MG63 (cell line): ENCODE data around the gene MADCAM1. TPM values are rescaled to one million over a fixed set of nuclear protein-coding genes. Genes with fewer than 3 reads are reported as not detected.
"Not testable (repeated sequence)": the region's sequence is repeated elsewhere in the genome, so short reads cannot be mapped to it uniquely, and the experiment has no call there.

Experiments used
- DNase-seq: peaks from one replicate; pipeline ENCODE4 v3.0.0-alpha.2; 2020
- H3K27me3 ChIP-seq: fragments of 250-450 bp; sonication (Bioruptor Pico); 2 replicates; pipeline ENCODE4 v1.5.1; 2020; ENCODE audit warnings: mild to moderate bottlenecking, moderate library complexity
- H3K36me3 ChIP-seq: fragments of 250-450 bp; sonication (Bioruptor Pico); 2 replicates; pipeline ENCODE4 v1.5.1; 2020; ENCODE audit warnings: mild to moderate bottlenecking, moderate library complexity
- H3K4me3 ChIP-seq: fragments of 250-450 bp; sonication (Bioruptor Pico); 2 replicates; pipeline ENCODE4 v1.5.1; 2020; ENCODE audit warnings: mild to moderate bottlenecking, moderate library complexity
- H3K9me3 ChIP-seq: fragments of 250-450 bp; sonication (Bioruptor Pico); 2 replicates; pipeline ENCODE4 v1.5.1; 2020; ENCODE audit warnings: mild to moderate bottlenecking, moderate library complexity
- total RNA-seq: library from RNA; depleted of rRNA; stranded (reverse); fragments of >200 nt; shearing (Covaris generic); gene quantifications from 2 replicates; pipeline ENCODE4 v1.2.3, GENCODE V29; 2014; ENCODE audit warnings: low replicate concordance

The MADCAM1 gene
- total RNA-seq, 1 experiment from 2014 or later, result not detected

GRCh38 chr19:481100-481499, 15.2 kb upstream of the MADCAM1 start:
- not testable (repeated sequence) for H3K9me3 ChIP-seq, H3K4me3 ChIP-seq, H3K36me3 ChIP-seq, H3K27me3 ChIP-seq, DNase-seq

DNA sequence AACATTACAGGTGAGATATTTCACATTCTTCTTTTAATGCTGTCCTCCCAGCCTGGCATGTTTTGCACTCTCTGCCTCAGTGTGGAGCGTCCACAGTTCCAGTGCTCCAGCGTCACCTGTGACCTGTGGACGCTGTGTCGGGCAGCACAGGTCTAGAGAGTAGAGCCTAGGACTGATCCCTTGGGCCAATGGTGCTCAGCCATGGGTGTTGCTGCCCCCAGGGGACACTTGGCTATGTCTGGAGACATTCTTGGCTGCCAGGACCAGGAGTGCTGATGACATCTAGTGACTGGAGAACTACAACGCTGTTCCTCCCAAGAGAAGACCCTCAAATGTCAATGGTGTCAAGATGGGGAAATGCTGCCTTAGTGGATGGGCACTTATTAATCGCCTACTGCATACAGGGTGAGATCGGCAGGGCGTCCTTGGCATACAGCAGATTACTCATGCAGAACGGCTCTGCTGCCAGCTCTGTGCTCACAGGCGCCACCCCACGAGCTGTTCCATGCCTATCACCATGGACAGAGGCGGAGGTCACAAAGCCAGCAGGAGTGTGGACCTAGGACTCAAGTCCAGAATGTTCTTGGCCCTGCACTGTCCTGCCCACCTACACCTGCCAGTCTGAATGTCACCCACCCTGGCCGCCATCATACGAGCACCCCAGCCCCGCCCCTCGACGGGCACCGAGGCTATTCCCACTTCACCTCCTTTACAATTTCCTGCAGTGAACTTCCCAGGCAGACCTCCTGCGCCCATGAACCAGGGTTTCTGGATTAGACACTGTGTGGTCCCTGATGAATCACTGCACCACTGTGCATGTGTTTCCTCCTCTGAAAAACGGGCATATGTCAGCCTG, 13.9 kb upstream of the MADCAM1 start:
- no peaks in the 10 kb centered on the region for H3K27me3 ChIP-seq
- DNase-seq, result peak; percentile 33
- no peaks in the 10 kb centered on the region for H3K9me3 ChIP-seq
- H3K36me3 ChIP-seq, result no peaks in the 10 kb centered on the region
- H3K4me3 ChIP-seq, result no peak overlapping the region

GRCh38 chr19:483332-484072, 12.8 kb upstream of the MADCAM1 start:
- Histone ChIP-seq H3K9me3 (no peaks in the 10 kb centered on the region), H3K4me3 (no peak overlapping the region), H3K27me3 (no peaks in the 10 kb centered on the region), H3K36me3 (no peaks in the 10 kb centered on the region)
- DNase-seq, result no peak

GRCh38 chr19:484494-484893, 11.8 kb upstream of the MADCAM1 start:
- no peaks in the 10 kb centered on the region for H3K36me3 ChIP-seq
- no peaks in the 10 kb centered on the region for H3K27me3 ChIP-seq
- H3K9me3 ChIP-seq, result no peaks in the 10 kb centered on the region
- no peak for DNase-seq
- H3K4me3 ChIP-seq, result no peak overlapping the region

DNA sequence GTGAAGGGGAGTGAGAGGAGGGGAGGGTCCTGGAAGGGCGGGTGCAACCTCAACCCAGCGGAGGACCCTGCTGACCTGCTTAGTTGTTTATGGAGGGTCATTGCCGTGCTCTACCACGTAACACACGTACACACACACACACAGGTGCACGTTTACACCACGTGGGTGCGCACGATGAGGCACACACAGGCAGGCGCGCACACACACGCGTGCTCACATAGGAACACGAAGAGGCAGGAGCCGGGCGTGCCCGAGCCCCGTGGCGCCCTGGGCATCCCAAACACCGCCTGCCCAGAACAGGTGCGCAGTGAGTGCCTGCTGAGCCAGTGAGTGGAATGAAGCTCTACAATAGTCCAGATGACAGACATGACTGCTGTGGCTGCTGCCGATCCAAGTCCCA, 11.2 kb upstream of the MADCAM1 start:
- no peak for DNase-seq
- Histone ChIP-seq H3K27me3 (no peaks in the 10 kb centered on the region), H3K36me3 (no peaks in the 10 kb centered on the region), H3K4me3 (no peak overlapping the region), H3K9me3 (no peaks in the 10 kb centered on the region)

- no peaks in the 10 kb centered on the region for H3K27me3 ChIP-seq
- DNase-seq, result peak; percentile 46
- no peaks in the 10 kb centered on the region for H3K9me3 ChIP-seq
- no peaks in the 10 kb centered on the region for H3K36me3 ChIP-seq
- no peak overlapping the region for H3K4me3 ChIP-seq
Observed at GRCh38 chr19:485583-486236, 10.6 kb upstream of the MADCAM1 start.

GRCh38 chr19:488505-489417, 7.5 kb upstream of the MADCAM1 start:
- DNase-seq, result peak; percentile 94
- Histone ChIP-seq H3K4me3 (peak overlapping the region; percentile 71), H3K9me3 (no peaks in the 10 kb centered on the region), H3K36me3 (no peaks in the 10 kb centered on the region), H3K27me3 (no peaks in the 10 kb centered on the region)

DNA sequence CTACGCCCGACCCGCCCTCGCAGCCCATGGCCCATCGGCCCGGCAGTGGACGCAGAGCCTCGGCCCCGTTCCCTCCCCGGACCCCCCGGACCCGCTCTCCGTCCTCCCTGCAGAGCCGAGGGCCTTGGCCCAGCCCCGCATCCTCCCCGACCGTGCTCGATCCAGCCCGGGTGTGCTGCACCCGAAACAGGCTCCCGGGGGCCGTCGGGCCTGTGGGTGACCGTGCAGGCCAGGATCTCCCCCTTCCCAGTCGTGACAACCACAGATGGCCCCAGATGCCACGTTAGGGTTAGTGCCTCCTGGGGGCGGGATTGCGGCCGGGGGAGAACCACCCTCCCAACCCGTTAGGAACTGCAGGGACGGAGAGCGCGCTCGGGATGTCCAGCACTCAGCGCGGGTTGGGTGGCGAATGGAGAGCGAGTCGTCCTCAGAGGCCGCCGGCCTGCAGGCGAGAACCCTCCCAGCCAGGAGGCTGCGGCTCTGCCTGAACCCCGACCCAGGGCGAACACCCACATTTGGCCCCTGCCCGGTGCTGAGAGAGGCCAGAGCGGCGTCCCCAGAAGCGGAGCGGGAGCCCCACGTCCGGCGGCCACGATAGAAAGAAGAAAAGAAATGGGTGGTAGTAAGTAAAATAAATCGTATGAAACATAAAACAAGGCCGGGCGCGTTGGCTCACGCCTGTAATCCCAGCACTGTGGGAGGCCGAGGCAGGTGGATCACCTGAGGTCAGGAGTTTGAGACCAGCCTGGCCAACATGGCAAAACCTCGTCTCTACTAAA, 6.7 kb upstream of the MADCAM1 start:
- Histone ChIP-seq H3K36me3 (no peaks in the 10 kb centered on the region), H3K27me3 (no peaks in the 10 kb centered on the region), H3K4me3 (peak overlapping the region; percentile 71), H3K9me3 (no peaks in the 10 kb centered on the region)
- peak; percentile 38 for DNase-seq

DNA sequence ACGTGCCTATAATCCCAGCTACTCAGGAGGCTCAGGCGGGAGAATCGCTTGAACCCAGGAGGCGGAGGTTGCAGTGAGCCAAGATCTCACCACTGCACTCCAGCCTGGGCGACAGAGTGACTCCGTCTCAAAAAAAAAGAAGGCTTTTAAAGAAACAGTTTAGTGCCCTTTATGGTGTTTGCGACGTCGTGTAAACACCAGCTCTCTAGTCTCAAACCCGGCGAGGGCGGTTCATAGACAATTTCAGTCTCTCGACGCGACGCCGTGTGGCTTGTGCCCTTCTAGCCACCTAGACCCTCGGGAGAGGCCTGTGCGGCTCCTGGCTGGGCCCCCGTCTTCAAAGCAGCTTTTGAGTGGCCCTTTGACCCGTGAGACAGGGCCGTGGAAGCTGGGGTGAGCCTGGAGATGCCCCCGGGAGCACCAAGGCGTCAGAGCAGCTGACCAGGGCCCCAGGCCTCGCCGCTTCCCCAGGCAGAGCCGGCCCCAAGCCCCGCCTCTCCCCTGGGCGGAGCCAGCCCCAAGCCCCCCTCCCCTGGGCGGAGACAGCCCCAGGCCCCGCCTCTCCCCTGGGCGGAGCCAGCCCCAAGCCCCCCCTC, 5.0 kb upstream of the MADCAM1 start:
- Histone ChIP-seq H3K4me3 (no peak overlapping the region), H3K36me3 (no peaks in the 10 kb centered on the region), H3K27me3 (no peaks in the 10 kb centered on the region), H3K9me3 (no peaks in the 10 kb centered on the region)
- no peak for DNase-seq

DNA sequence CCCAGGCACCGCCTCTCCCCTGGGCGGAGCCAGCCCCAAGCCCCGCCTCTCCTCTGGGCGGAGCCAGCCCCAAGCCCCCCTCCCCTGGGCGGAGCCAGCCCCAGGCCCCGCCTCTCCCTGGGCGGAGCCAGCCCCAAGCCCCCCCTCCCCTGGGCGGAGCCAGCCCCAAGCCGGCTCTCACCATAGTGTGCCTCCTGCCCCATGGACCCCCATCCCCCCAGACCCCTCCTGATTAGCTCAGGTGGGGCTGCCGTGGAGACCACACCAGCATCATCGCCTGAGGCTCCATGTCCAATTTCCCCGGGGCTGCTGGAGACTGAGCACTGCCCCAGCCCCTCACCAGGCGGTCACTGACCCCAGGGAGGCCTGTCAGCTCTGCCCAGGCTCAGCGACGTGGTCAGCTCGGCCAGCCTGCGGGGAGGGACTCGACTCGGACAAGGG, 4.2 kb upstream of the MADCAM1 start:
- no peaks in the 10 kb centered on the region for H3K36me3 ChIP-seq
- DNase-seq, result no peak
- H3K27me3 ChIP-seq, result no peaks in the 10 kb centered on the region
- no peaks in the 10 kb centered on the region for H3K9me3 ChIP-seq
- H3K4me3 ChIP-seq, result no peak overlapping the region

DNA sequence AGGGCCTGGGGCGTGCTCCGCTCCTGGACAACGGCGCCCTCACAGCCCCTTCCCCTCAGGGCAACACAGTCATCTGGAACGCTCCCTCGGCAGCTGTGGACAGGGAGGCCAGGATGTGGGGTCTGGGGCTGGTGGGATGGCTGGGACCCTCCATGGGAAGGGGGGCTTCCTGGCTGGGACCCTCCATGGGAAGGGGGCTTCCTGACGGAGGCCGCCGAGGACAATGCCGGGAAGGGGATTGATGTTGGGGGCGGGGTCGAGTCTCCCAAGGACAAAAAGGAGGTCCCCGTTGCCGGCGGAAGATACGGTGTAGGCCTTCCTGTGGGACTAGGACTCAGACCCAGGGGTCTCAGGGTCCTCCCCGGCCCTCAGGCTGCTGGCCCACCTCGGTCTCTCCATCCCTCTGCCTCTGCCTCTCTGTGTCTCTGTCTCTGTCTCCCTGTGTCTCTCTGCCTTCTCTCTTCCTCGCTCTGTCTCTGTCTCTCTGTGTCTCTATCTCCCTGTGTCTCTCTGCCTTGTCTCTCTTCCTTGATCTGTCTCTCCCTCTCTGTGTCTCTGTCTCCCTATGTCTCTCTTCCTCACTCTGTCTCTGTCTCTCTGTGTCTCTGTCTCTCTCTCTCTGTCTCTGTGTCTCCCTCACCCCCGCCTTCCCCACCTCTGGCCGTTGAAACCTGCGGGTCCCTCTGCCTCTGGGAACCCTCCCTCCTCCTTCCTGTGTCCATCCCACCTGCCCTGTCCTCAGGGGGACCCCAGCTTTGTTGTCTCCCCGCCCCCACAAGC, 2.7 kb upstream of the MADCAM1 start:
- Histone ChIP-seq H3K4me3 (no peak overlapping the region), H3K27me3 (no peaks in the 10 kb centered on the region), H3K36me3 (no peaks in the 10 kb centered on the region), H3K9me3 (no peaks in the 10 kb centered on the region)
- no peak for DNase-seq

DNA sequence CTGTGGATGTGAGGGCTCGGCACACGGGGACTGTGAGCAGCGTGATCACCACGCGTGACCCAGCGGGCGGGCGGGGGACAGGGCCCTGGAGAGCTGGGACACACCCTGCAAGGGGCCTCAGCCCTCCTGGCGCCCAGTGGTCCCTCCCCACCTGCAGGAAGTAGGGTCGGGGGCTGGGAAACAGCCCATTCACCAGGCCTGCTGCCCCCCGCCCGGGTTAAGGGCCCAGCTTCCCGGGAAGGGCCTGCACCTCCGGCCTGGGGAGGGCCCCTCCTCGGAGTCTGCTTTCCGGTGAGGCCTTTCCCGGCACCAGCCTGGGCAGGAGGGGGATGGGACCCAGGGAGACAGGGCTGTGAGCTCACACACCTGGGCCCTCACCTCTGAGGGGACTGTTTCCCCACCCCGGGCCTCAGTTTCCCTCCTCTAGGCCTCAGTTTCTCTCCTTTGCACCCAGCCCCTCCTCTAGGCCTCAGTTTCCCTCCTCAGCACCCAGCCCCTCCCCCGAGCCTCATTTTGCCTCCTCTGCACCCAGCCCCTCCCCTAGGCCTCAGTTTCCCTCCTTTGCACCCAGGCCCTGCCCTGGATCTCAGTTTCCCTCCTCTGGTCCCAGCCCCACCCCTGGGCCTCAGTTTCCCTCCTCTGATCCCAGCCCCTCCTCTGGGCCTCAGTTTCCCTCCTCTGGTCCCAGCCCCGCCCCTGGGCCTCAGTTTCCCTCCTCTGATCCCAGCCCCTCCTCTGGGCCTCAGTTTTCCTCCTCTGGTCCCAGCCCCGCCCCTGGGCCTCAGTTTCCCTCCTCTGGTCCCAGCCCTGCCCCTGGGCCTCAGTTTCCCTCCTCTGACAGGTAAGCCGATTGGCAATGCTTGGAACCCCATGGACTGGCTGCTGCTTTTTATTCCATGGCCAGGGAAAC, 1.9 kb upstream of the MADCAM1 start:
- no peaks in the 10 kb centered on the region for H3K27me3 ChIP-seq
- no peak for DNase-seq

DNA sequence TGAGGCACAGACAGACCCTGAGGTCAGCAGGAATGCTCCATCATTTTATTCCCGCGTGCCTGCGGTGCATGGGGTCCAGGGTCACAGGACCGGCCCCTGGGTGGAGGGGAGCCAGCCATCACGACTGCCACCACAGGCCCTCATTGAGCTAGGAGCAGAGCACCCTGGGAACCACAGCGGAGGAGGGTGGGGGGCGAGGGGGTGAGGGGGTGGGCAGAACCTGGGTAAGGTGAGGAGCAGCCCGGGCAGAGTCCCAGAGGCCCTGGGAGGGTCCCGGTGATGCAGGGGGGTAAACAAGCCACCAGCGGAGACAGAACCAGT, 1.2 kb upstream of the MADCAM1 start:
- no peaks in the 10 kb centered on the region for H3K27me3 ChIP-seq
- DNase-seq, result no peak
- H3K4me3 ChIP-seq, result no peak overlapping the region
- no peaks in the 10 kb centered on the region for H3K36me3 ChIP-seq
- H3K9me3 ChIP-seq, result no peaks in the 10 kb centered on the region

More for the DNA sequence above, 1.9 kb upstream of the MADCAM1 start:
- Histone ChIP-seq H3K36me3 (no peaks in the 10 kb centered on the region), H3K9me3 (no peaks in the 10 kb centered on the region), H3K4me3 (no peak overlapping the region)
